Kidney capillary endothelial cell (primary cell): Measurements from ENCODE around the gene RHBDD1.

Experiments
- DNase-seq: peaks from one replicate; pipeline ENCODE4 v3.0.0-alpha.2; 2018; ENCODE audit warnings: low spot score

RHBDD1 gene

DNA sequence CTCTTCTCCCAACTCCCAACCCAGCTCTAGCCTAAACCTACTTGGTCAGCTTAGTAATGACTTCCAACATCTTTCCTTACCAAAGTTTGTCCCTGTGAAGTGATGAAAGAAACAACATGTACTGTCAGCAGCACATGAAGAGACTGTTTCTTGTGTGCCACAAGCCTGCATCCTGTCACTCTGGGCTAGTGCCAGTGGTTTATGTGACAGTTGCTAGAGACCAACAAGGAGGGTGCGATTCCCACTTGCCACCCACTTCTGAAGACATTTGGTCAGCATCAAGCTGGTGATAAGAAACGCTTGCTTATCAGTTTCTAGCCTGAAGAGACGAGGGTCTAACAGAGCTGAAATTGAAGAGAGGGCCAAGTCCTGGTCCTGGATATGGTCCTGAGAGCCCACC, 195.5 kb downstream of the RHBDD1 start:
- no peak for DNase-seq

GRCh38 chr2:227033471-227034148, 197.8 kb downstream of the RHBDD1 start:
- DNase-seq: peak; percentile 16

DNA sequence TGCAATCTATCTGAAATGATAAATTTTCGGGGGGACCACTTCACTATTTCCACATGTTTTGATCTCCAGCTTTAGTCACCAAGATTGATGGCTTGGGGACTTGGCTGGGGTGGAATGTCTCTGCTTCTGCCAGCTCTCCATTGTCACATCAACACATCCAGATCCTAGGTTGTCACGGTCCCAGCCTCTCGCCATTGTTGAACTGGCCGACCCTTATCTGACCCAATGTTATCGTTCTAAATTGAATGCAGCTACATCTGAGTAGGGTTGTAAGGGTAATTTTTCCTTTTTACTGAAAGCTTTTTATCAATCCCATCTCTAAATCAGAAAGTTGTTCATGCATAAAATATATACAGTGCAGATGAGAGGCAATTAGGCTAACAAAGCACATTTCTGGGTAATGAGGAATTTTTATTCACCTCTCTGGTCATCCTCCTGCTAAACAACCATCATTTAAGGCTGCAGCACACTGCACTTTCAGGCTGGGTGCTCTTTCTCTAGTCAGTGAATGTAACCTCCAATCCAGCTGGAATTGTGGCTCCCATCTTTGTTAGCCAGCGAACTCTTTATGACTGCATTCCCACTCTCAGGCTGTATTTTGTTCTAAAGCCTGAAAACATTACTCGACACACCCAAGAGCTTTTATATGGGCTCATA, 200.0 kb downstream of the RHBDD1 start:
- no peak for DNase-seq

- no peak for DNase-seq
These were observed 200.7 kb downstream of the RHBDD1 start for GRCh38 chr2:227036527-227036926.

DNA sequence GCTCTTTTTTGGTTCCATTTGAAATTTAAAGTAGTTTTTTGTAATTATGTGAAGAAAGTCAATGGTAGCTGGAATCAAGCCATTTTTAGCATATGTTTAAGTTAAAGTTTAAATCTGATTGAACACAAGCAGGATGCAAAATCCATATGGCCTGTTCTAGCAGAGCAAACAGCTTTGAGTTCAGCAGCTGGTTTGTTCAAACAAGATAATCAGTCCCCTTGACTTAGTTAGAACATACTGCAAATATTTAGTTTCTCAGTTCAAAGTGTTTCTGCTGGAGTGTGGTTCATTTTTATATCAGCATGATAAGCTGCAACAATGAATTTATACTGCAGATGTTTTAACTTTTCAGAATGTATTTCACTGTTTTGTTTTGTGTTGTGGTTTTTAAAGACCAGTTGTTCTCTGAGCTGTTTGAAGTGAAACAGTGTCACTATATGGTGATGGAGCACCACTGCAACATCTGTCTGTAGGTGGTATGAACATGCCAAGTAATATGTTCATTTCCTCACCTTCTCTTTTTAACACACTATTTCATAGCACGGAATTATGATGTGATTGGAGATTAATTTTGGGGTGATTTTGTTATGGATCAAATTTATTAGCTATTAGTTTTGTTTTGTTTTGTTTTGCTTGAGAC, 202.8 kb downstream of the RHBDD1 start:
- DNase-seq: no peak

- no peak for DNase-seq
These were observed 208.1 kb downstream of the RHBDD1 start for GRCh38 chr2:227043981-227044380.
